ENCODE results near the gene SENP6. TPM values are rescaled to one million over a fixed set of nuclear protein-coding genes. Genes with fewer than 3 reads are reported as not detected.

Gene SENP6
- 65.4 and 75.9 TPM in 2 replicates for total RNA-seq

DNA sequence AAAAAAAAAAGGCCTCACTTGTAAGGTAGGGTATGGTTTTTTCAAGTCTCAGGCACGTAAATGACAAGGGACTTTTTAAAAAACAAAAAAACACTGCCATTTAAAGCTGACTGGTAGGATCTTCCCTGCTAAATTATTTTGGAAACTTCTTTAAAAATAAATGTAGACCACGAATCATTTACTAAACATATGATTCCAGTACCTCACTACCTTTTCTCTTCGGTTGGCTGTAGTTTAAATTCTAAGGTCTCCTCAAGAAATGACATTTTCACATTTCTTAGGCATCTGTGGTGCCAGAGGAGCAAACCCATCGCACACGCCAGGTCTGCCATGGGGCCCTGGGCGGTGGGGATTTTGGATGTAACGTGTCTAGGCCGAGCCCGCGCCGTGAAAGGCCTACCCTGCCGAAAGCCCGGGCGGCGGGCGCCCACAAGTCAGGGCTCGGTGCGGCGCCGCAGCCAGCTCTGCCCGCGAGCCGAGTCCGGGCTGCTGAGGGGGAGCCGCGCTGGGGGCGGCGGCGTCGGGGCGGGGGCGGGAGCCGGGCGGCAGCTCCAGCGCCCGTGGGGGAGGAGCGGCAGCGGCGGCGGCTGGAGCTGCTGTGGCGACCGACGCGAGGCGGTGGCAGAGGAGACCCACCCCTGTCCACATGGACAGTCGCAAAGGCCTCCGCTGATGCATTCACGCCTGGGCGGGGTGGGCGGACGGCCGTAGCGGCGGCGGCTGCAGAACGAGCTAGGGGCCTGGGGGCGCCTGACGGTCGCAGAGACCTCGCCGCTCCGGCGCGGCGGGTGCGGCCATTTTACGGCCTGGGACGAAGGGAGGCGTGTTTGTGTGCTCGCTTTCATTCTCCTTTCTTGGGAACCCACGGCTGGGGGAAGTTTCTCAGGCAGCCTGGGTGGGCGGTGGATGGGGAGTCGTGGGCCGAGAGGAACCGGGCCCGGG is at the start of gene SENP6:
SENP6 (plus strand) TSS at position 577 of the 942 bp plus-strand sequence. CDS start 645 bp downstream, outside the sequence.

GRCh38 chr6:75748743-75749538 is 147.3 kb downstream of the SENP6 start, which contains the start of gene MYO6:
TSS of gene MYO6 (plus strand) at chr6:75749239. CDS start at chr6:75817548, 68,309 bp downstream.

Small RNA genes within 50 kb of the gene (small RNA-seq; reads per million reads assigned to genes)
- gene RNU6-1016P, result not detected
- not detected for gene RNU6-1338P
- gene RNU6-155P, result not detected

Other genes starting within 250 kb of the SENP6 start
- under 0.01 and 0.37 TPM in 2 replicates for gene FILIP1, start 108.1 kb upstream of the SENP6 start, total RNA-seq
- gene MYO6, start 147.4 kb downstream of the SENP6 start, total RNA-seq, result 7.0 and 8.6 TPM in 2 replicates

Data from subcutaneous preadipocyte (primary cell).